DND-41 (cell line): ENCODE results near the gene MED13.

ENCODE experiments used
- EZH2 ChIP-seq: IDR thresholded peaks from 3 replicates; pipeline ENCODE4 v1.6.1; 2012; ENCODE audit warnings: borderline replicate concordance, low read depth, mild to moderate bottlenecking, moderate library complexity, low read length, inconsistent platforms; ENCODE audit not compliant: severe bottlenecking
- TF ChIP-seq, protein P1 (sequence below): IDR thresholded peaks from 2 replicates; pipeline ENCODE4 v1.5.1; 2012; ENCODE audit warnings: borderline replicate concordance, low read length, moderate library complexity, mild to moderate bottlenecking; ENCODE audit not compliant: poor library complexity, severe bottlenecking; ENCODE audit errors: extremely low read depth

DNA sequence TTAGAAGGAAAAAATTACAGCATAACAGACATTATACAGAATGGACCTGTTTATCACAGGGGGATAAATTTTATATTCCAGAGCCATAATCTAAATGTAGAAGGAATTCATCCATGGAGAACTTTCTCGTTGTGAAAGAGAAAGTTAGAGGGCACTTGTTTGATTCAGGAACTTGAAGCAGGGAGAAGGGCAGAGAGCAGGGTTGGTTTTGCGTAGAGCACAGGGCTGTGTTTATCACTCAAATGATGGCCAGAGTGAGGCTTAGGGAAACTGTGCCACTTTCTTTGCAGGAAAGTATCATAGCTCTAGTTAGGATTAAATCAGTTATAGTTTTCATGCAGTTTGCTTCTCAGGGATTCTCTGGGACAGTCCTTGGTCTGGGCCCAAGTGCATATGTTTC is 29.1 kb upstream of the MED13 start:
- TF ChIP-seq, protein P1, sequence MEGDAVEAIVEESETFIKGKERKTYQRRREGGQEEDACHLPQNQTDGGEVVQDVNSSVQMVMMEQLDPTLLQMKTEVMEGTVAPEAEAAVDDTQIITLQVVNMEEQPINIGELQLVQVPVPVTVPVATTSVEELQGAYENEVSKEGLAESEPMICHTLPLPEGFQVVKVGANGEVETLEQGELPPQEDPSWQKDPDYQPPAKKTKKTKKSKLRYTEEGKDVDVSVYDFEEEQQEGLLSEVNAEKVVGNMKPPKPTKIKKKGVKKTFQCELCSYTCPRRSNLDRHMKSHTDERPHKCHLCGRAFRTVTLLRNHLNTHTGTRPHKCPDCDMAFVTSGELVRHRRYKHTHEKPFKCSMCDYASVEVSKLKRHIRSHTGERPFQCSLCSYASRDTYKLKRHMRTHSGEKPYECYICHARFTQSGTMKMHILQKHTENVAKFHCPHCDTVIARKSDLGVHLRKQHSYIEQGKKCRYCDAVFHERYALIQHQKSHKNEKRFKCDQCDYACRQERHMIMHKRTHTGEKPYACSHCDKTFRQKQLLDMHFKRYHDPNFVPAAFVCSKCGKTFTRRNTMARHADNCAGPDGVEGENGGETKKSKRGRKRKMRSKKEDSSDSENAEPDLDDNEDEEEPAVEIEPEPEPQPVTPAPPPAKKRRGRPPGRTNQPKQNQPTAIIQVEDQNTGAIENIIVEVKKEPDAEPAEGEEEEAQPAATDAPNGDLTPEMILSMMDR: no peak
- TF ChIP-seq EZH2: no peak
